ENCODE results near the gene ZNF559. TPM values are rescaled to one million over a fixed set of nuclear protein-coding genes. Genes with fewer than 3 reads are reported as not detected.

Gene ZNF559
- total RNA-seq, 4 donors from 2014 or later, result 5.3 to 60.1 (median 30.2) TPM

DNA sequence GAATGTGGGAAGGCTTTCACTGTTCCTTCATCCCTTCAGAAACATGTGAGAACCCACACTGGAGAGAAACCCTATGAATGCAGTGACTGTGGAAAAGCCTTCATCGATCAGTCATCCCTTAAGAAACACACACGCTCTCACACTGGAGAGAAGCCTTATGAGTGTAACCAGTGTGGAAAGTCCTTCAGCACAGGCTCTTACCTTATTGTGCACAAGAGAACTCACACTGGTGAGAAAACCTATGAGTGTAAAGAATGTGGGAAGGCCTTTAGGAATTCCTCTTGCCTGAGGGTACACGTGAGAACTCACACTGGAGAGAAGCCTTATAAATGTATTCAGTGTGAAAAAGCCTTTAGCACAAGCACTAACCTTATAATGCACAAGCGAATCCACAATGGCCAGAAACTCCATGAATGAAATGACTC is 57.4 kb downstream of the ZNF559 start:
- TF ChIP-seq POLR2A (IDR thresholded peaks at IDR 0.05), result no peak
- TF ChIP-seq, protein P1, sequence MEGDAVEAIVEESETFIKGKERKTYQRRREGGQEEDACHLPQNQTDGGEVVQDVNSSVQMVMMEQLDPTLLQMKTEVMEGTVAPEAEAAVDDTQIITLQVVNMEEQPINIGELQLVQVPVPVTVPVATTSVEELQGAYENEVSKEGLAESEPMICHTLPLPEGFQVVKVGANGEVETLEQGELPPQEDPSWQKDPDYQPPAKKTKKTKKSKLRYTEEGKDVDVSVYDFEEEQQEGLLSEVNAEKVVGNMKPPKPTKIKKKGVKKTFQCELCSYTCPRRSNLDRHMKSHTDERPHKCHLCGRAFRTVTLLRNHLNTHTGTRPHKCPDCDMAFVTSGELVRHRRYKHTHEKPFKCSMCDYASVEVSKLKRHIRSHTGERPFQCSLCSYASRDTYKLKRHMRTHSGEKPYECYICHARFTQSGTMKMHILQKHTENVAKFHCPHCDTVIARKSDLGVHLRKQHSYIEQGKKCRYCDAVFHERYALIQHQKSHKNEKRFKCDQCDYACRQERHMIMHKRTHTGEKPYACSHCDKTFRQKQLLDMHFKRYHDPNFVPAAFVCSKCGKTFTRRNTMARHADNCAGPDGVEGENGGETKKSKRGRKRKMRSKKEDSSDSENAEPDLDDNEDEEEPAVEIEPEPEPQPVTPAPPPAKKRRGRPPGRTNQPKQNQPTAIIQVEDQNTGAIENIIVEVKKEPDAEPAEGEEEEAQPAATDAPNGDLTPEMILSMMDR (IDR thresholded peaks at IDR 0.05), result no peak
- Histone ChIP-seq H3K4me3 (no peak overlapping the region), H3K27me3 (no peaks in the 10 kb centered on the region), H3K4me1 (no peaks in the 10 kb centered on the region), H3K27ac (no peak overlapping the region), H3K9me3 (peaks cover 0 to 99% of the 10 kb centered on the region in 2 donors), H3K36me3 (no peaks in the 10 kb centered on the region)
- no peak for DNase-seq
- intact Hi-C loops (cut with DNase I; ENCODE audit: low total_unique reads), result no loop called here

Other genes with a start within 250 kb of the ZNF559 start
- not detected for gene OR1M1, start 237.1 kb upstream of the ZNF559 start, total RNA-seq
- gene OR7G2, start 216.7 kb upstream of the ZNF559 start, total RNA-seq, result not detected
- not detected for gene OR7G1, start 208.4 kb upstream of the ZNF559 start, total RNA-seq
- not detected for gene OR7G3, start 197.2 kb upstream of the ZNF559 start, total RNA-seq
- gene ZNF317, start 183.8 kb upstream of the ZNF559 start, total RNA-seq, result 10 to 100 TPM in 2 of 4 donors, 1 to 10 TPM in 2; 4.4 to 42.6 (median 13.6) TPM
- not detected for gene OR7D2, start 145.2 kb upstream of the ZNF559 start, total RNA-seq
- not detected for gene OR7D4, start 104.6 kb upstream of the ZNF559 start, total RNA-seq
- not detected for gene OR7E24, start 73.2 kb upstream of the ZNF559 start, total RNA-seq
- 10 to 100 TPM in 2 of 4 donors, 1 to 10 TPM in 2; 1.8 to 34.6 (median 11.6) TPM for gene ZNF699, start 14.3 kb upstream of the ZNF559 start, total RNA-seq
- gene ZNF177, start 38.8 kb downstream of the ZNF559 start, total RNA-seq, result 1 to 10 TPM in 3 of 4 donors, not detected in 1; 4.4 to 8.7 (median 5.8) TPM
- 10 to 100 TPM; 12.6 to 49.1 (median 35.4) TPM for gene ZNF266, start 111.4 kb downstream of the ZNF559 start, total RNA-seq
- gene ZNF560, start 174.4 kb downstream of the ZNF559 start, total RNA-seq, result under 1 TPM in 1 of 4 donors, not detected in 3; 0.37 TPM
- gene ZNF426, start 214.5 kb downstream of the ZNF559 start, total RNA-seq, result 10 to 100 TPM in 3 of 4 donors, 1 to 10 TPM in 1; 5.1 to 47.0 (median 27.0) TPM

Measured in uterus (tissue), 4 donors.